T-helper 17 cell (primary cell): ENCODE results near the gene TCEAL1. TPM values are rescaled to one million over a fixed set of nuclear protein-coding genes. Genes with fewer than 3 reads are reported as not detected.
"Not testable (repeated sequence)": the region's sequence is repeated elsewhere in the genome, so short reads cannot be mapped to it uniquely, and the experiment has no call there.

ENCODE experiments used
- ATAC-seq: fragments of 150-1000 bp; cut with Tn5 transposase; 2 replicates; pipeline ENCODE4 v1.10.0; 2021; ENCODE audit warnings: mild to moderate bottlenecking, moderate library complexity
- DNase-seq, 3 donors: peaks; one replicate each; pipeline versions ENCODE4 v3.0.0 to v3.0.0-alpha.2; 2020 to 2021
- H3K9me3 ChIP-seq: one replicate; pipeline ENCODE4 v1.7.0; 2013; ENCODE audit warnings: low read length, mild to moderate bottlenecking; ENCODE audit not compliant: control insufficient read depth, poor library complexity, severe bottlenecking
- H3K27ac Mint-ChIP-seq: one replicate; pipeline ENCODE4 v1.8.0; 2022; ENCODE audit warnings: mild to moderate bottlenecking, moderate library complexity, mixed read lengths
- H3K27me3 Mint-ChIP-seq: one replicate; pipeline ENCODE4 v1.8.0; 2022; ENCODE audit warnings: mixed read lengths
- H3K36me3 Mint-ChIP-seq: one replicate; pipeline ENCODE4 v1.8.0; 2022; ENCODE audit warnings: low read depth, mixed read lengths
- H3K4me1 Mint-ChIP-seq: one replicate; pipeline ENCODE4 v1.8.0; 2022; ENCODE audit warnings: mild to moderate bottlenecking, mixed read lengths
- H3K4me3 Mint-ChIP-seq: one replicate; pipeline ENCODE4 v1.8.0; 2022; ENCODE audit warnings: mild to moderate bottlenecking, moderate library complexity, mixed read lengths
- total RNA-seq, 4 donors: library from RNA in 2 of 4; stranded (reverse) in 2 of 4; gene quantifications; one replicate each; pipeline ENCODE4 v1.2.3 and lab custom pipeline; 2022 to 2026

Gene TCEAL1
- total RNA-seq, 2 donors from 2014 or later = 3.7 to 4.7 TPM

GRCh38 chrX:103614999-103615398 is 13.8 kb upstream of the TCEAL1 start:
- no peak overlapping the region for H3K27ac Mint-ChIP-seq
- DNase-seq (no peak), ATAC-seq (no peak)
- no peaks in the 10 kb centered on the region for H3K27me3 Mint-ChIP-seq
- no peak overlapping the region for H3K4me3 Mint-ChIP-seq
- no peaks in the 10 kb centered on the region for H3K9me3 ChIP-seq
- no peaks in the 10 kb centered on the region for H3K36me3 Mint-ChIP-seq
- no peaks in the 10 kb centered on the region for H3K4me1 Mint-ChIP-seq

GRCh38 chrX:103615781-103616371 is 12.9 kb upstream of the TCEAL1 start:
- DNase-seq (no peak), ATAC-seq (no peak)
- no peak overlapping the region for H3K4me3 Mint-ChIP-seq
- no peaks in the 10 kb centered on the region for H3K27me3 Mint-ChIP-seq
- no peaks in the 10 kb centered on the region for H3K9me3 ChIP-seq
- no peaks in the 10 kb centered on the region for H3K4me1 Mint-ChIP-seq
- H3K36me3 Mint-ChIP-seq = no peaks in the 10 kb centered on the region
- H3K27ac Mint-ChIP-seq = no peak overlapping the region

DNA sequence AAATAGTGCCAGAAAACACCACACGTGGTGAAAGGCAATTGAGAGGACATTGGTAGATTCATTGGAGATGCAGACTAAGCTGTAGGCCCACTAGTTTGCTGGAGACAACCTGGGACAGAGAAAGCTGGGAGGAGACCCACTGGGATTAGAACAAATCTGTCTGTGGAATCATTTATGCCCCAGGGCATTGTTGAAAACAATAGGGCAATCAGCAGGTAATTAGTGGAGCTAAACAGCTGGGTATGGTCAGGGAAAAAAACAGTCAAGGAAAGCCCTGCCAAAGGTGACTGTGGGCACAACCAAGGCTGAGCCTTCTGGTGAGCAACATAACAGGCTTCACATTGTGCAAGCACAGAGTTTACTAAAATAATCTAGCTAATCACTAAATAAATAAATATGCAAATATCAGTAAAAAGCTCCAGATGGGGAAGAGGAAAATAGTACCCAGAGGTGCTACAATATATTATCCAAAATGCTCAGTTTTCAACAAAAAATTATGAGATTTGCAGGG is 12.0 kb upstream of the TCEAL1 start:
- no peak overlapping the region for H3K27ac Mint-ChIP-seq
- no peaks in the 10 kb centered on the region for H3K36me3 Mint-ChIP-seq
- DNase-seq (no peak), ATAC-seq (no peak)
- H3K27me3 Mint-ChIP-seq = no peaks in the 10 kb centered on the region
- no peaks in the 10 kb centered on the region for H3K4me1 Mint-ChIP-seq
- no peaks in the 10 kb centered on the region for H3K9me3 ChIP-seq
- H3K4me3 Mint-ChIP-seq = no peak overlapping the region

DNA sequence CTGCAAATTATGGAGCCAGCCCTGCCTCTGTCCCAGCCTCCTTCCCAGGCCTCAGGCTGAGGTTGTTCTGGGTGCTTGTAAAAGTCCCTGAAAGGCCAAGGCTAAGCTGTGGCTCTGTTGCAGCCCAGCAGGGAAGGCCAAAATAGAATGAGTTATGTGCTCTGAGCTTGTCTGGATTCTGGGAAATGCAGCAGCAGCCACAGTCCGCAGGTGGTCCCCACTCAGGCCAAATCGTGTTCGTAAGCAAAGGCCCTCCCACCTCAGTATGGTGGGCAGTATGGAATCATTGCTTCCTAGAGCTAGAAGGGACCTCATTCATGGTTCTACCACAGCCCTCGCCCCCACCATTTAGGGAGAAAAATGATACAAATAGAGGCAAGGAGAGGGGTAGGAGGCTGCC is 4.7 kb upstream of the TCEAL1 start:
- DNase-seq = no peak
- Mint-ChIP-seq H3K27me3 (no peaks in the 10 kb centered on the region), H3K27ac (no peak overlapping the region), H3K36me3 (no peaks in the 10 kb centered on the region), H3K4me1 (peaks cover 5% of the 10 kb centered on the region), H3K4me3 (no peak overlapping the region)
- no peak for ATAC-seq
- H3K9me3 ChIP-seq = no peaks in the 10 kb centered on the region

DNA sequence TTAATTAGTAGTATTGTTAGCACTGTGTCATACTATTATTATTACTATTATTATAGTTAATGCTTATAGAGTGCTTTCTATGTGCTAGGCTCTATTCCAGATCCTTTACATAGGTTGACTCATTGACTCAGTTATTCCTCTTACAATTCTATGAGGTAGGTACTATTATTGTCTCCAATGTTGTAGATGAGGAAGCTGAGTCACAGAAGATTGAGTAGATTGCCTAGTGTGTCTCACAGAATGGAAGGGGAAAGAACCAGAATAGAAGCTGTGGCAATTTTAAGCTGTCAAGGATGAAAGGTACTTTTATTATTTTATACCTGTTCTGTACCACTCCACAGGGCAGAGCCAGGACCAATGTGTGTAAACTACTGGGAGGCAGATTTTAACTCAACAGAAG is 1.9 kb upstream of the TCEAL1 start:
- H3K4me1 Mint-ChIP-seq = peaks cover 13% of the 10 kb centered on the region
- ATAC-seq (no peak), DNase-seq (no peak)
- H3K9me3 ChIP-seq = no peaks in the 10 kb centered on the region
- H3K27ac Mint-ChIP-seq = no peak overlapping the region
- H3K36me3 Mint-ChIP-seq = no peaks in the 10 kb centered on the region
- H3K27me3 Mint-ChIP-seq = no peaks in the 10 kb centered on the region
- no peak overlapping the region for H3K4me3 Mint-ChIP-seq

DNA sequence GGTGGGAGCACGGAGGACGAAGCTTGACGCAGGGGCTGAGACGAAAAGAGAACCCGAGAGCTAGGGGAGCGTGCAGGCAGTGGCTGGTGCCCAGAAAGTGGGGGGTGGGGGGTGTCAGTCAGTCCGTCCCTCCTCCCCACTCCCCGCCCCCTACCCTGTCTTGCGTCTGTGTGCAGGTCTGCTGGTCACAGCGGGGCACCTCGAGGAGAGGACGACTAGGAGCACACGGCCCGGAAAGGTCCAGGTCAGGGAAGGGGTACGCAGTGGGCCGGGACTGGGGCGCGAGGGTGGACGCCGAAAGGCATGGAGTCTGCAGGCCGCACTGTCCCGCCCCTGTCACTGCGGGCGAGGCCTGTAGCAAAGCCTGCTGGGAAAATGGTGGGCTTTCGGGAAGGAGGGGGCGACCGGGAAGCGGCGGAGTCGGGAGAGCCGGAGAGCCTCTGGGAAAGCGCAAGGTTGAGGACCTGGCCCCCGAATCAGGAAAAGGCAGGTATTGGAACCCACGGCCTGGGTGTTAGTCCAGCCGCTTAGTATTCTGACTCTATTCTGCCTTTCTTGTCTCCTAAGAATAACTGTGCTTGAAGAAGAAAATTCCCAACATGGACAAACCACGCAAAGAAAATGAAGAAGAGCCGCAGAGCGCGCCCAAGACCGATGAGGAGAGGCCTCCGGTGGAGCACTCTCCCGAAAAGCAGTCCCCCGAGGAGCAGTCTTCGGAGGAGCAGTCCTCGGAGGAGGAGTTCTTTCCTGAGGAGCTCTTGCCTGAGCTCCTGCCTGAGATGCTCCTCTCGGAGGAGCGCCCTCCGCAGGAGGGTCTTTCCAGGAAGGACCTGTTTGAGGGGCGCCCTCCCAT is 769 bp downstream of the TCEAL1 start:
- Mint-ChIP-seq H3K4me3 (peak overlapping the region; percentile 91), H3K27ac (peak overlapping the region; percentile 89), H3K4me1 (peaks cover 13% of the 10 kb centered on the region), H3K27me3 (no peaks in the 10 kb centered on the region), H3K36me3 (no peaks in the 10 kb centered on the region)
- H3K9me3 ChIP-seq = no peaks in the 10 kb centered on the region
- peak; percentile 47 for ATAC-seq
- DNase-seq = peak in 1 of 3 donors; percentile 8

DNA sequence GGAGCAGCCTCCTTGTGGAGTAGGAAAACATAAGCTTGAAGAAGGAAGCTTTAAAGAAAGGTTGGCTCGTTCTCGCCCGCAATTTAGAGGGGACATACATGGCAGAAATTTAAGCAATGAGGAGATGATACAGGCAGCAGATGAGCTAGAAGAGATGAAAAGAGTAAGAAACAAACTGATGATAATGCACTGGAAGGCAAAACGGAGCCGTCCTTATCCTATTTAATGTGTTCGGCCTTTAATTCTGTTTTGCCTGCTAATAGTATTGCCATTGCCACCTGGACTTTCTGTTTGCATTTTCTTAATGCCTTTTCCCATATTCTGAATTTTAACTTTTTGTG is 1.4 kb downstream of the TCEAL1 start:
- no peak for DNase-seq
- ATAC-seq = no peak
- Mint-ChIP-seq H3K4me1 (peaks cover 13% of the 10 kb centered on the region), H3K27me3 (no peaks in the 10 kb centered on the region), H3K4me3 (peak overlapping the region; percentile 91), H3K36me3 (no peaks in the 10 kb centered on the region), H3K27ac (no peak overlapping the region)
- no peaks in the 10 kb centered on the region for H3K9me3 ChIP-seq

GRCh38 chrX:103631145-103631544 is 2.4 kb downstream of the TCEAL1 start:
- ATAC-seq (no peak), DNase-seq (no peak)
- Mint-ChIP-seq H3K4me1 (peaks cover 13% of the 10 kb centered on the region), H3K36me3 (no peaks in the 10 kb centered on the region), H3K4me3 (no peak overlapping the region), H3K27ac (no peak overlapping the region), H3K27me3 (no peaks in the 10 kb centered on the region)
- H3K9me3 ChIP-seq = no peaks in the 10 kb centered on the region

GRCh38 chrX:103635436-103635835 is 6.7 kb downstream of the TCEAL1 start:
- DNase-seq (no peak), ATAC-seq (no peak)
- Mint-ChIP-seq H3K4me3 (no peak overlapping the region), H3K27me3 (peaks cover 4% of the 10 kb centered on the region), H3K27ac (no peak overlapping the region), H3K4me1 (no peaks in the 10 kb centered on the region), H3K36me3 (no peaks in the 10 kb centered on the region)
- H3K9me3 ChIP-seq = no peaks in the 10 kb centered on the region

GRCh38 chrX:103637604-103638338 is 9.0 kb downstream of the TCEAL1 start:
- H3K9me3 ChIP-seq = no peaks in the 10 kb centered on the region
- Mint-ChIP-seq H3K4me3 (no peak overlapping the region), H3K27ac (no peak overlapping the region), H3K27me3 (peaks cover 4% of the 10 kb centered on the region), H3K4me1 (no peaks in the 10 kb centered on the region), H3K36me3 (no peaks in the 10 kb centered on the region)
- ATAC-seq (no peak), DNase-seq (no peak)

- not testable (repeated sequence) for H3K4me3 Mint-ChIP-seq, H3K4me1 Mint-ChIP-seq, H3K9me3 ChIP-seq, H3K27ac Mint-ChIP-seq, H3K27me3 Mint-ChIP-seq, H3K36me3 Mint-ChIP-seq, DNase-seq, ATAC-seq
These were observed 9.9 kb downstream of the TCEAL1 start for GRCh38 chrX:103638479-103639346.

GRCh38 chrX:103640401-103641155 is 11.8 kb downstream of the TCEAL1 start:
- no peak overlapping the region for H3K27ac Mint-ChIP-seq
- no peak for ATAC-seq

More at GRCh38 chrX:103640401-103641155, 11.8 kb downstream of the TCEAL1 start:
- DNase-seq = no peak
- no peaks in the 10 kb centered on the region for H3K36me3 Mint-ChIP-seq
- H3K27me3 Mint-ChIP-seq = peaks cover 4% of the 10 kb centered on the region
- no peak overlapping the region for H3K4me3 Mint-ChIP-seq
- no peaks in the 10 kb centered on the region for H3K9me3 ChIP-seq
- H3K4me1 Mint-ChIP-seq = no peaks in the 10 kb centered on the region
